ENCODE measurements around the gene HS6ST3.

HS6ST3 gene

DNA sequence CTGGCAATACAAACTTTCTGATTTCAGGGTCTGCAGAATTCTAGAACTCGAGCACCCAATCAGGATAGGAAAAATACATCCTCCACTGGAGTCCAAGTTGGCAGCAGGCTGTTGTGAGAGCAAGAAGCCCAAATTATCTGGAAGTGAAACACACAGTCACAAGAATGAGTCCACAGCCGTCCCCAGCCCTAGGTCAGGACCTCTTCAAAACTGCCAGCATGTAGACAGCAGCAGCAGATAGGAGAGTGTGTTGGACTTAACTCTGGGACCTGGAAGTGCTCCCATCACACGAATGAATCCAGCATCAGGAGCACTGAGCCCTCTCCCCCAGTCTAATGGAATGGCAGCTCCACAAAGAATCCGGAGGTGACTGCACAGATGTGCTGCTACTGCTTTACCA, 483.7 kb downstream of the HS6ST3 start:
- no peak for DNase-seq

DNA sequence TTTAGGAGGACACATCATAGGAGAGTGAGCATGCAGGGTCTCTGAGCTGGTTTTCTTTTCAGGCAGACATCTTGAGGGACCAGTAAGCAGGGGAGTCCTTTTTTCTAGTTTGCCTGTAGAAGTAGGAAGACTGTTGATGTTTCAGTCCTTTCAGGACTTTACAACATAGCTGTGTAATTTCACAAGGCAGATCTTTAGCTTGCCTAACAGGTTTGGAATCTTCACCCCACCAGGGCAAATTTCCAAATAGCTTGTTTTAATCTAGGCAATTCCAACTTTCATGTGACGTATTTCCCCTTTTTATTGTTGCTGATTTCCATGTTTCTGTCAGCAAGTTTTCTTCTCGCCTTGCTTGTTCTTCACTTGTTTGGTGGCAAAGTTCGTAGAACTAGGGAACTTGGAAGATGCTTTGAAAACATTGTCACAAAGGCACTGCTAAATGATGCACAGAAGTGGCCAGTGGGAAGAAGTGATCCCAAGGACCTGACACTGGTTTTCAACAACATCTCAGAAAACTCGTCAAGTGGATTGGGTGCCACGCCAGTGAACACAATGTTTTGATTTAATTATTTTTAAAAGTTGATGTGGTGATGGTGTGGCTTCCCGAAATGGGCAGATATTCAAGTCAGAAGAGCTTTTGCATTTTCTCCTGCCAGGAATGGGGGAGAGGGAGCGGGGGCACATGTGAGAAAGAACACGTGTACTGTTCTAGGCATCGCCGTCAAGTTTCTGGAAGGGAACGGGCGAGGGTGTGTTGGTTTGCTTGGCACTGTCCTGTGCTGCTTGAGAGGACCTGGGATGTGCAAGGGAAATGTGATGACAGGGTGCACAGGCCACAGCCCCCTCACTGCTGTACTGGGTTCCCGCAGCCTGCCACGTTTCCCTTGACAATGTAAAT, 485.8 kb downstream of the HS6ST3 start:
- no peak for DNase-seq

GRCh38 chr13:96581741-96582140, 491.8 kb downstream of the HS6ST3 start:
- no peak for DNase-seq

DNA sequence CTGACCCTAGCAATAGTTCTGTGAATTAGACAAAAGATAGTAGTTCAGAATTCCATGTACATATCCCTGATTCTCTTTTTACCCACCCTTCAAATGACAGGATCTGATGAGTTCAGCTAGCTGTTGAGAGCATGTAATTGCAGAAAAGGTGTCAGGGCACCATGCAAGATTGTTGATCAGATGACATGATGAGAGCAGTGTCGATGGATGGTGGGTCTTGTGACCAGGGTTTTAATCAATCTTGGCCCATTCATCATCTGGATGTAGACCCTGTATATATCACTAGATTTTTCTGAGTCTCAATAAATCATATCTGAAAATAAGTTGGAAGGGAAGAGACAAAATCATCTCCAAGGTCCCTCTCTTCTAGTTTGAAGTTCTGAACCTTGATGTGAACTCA, 525.3 kb downstream of the HS6ST3 start:
- no peak for DNase-seq

- no peak for DNase-seq
These were observed 527.6 kb downstream of the HS6ST3 start for GRCh38 chr13:96617528-96617927.

DNA sequence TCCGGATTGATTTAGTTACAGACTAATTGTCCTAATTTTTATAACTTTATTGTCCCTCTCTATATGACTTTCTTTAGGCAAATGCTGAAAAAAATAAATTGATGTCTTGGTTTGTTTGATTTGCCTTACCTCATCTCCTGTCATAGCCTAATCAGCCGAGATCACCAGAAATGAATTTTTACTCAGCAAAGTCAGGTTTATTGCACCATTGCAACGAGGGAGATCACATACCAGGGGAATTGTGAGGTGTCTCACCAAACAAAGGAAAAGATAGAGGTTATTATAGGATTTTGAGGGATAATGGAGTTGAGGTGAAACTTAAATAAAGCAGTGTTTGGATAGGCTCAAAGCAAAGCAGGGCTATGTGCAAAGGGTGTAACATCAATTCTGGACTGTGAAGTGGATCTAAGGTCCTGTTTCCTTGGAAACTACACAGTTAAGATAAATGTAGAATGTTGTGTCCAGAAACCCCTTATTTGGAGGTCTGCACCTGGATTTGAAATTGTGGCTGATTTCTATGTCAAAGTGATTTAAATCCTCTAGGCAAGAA, 531.8 kb downstream of the HS6ST3 start:
- DNase-seq: no peak

GRCh38 chr13:96629331-96629730, 539.4 kb downstream of the HS6ST3 start:
- DNase-seq: no peak

DNA sequence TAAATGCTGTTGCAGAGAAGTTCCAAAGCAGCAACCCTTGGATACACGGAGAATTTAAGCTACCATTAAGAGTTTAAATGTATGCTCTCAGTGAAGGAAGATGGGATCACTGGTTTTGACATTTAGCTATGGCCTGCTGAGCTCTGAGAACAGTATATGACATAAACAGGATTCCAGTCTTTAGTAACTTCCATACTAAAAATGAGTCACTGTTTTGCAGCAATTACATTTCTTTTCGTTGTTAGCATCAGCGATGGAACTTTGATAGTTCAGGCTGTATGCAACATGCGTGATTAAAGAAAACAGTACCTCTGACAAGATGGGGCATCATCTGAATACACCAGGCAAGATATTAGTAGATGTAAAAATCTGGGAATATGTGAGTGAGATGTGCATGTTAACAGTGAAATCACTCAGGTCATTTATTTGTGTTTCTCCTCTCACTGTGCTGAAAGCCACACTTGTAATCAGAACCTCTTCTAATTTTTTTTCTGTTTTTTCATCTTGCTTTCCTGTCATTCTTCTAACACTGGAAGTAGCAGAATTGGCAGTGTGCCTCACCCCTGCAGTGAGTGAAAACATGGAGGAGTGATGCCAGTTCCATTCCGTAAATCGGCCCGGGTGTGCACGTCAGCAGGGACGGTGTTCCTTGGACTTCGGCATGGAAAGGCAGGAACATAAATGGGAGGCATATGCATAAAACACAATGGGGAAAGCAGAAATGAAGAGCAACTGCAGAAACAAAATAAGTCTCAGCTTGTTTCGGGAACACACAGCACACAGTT, 542.8 kb downstream of the HS6ST3 start:
- DNase-seq: no peak

- DNase-seq: no peak
These were observed 546.2 kb downstream of the HS6ST3 start for GRCh38 chr13:96636001-96636709.

GRCh38 chr13:96637039-96637438, 547.1 kb downstream of the HS6ST3 start:
- DNase-seq: no peak

- no peak for DNase-seq
These were observed 556.2 kb downstream of the HS6ST3 start for GRCh38 chr13:96646101-96646500.

GRCh38 chr13:96646515-96647211, 556.8 kb downstream of the HS6ST3 start:
- DNase-seq: no peak

GRCh38 chr13:96650301-96650886, 560.5 kb downstream of the HS6ST3 start:
- DNase-seq: no peak

DNA sequence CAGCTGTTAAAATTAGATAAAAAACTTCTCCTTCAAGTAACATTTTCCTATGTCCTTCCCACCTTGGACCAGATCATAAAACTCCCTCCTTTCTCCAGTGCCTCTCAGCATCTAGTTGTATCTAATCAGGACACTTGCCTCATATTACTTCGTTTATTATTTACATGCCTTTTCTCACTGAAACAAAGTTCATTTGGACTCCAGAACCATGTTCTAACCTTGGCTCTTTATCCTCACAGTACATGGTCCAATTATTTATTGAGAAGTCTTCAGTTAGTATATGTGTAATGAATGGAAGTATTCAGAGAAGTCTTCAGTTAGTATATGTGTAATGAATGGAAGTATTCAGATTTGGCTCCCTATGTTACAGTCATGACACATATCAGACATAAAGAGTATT, 561.7 kb downstream of the HS6ST3 start:
- DNase-seq: no peak

DNA sequence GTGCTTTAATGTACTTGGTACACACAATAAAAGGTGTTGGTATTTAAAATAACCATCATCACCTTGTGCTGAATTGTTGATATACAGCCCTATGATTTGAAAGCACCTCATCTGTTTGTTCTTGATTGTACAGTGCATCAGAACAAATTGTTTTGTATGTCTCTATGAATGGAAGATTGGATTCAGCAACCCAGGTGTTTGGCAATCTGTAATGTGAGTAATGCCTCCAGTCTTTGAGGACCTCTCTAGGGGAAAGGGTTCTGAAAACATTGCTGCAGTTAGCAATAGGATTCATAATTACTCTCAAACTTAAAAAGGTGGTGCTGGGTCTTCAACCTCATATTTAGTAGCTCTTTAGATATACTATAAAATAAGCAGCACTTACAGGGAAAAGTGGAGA, 562.6 kb downstream of the HS6ST3 start:
- DNase-seq: no peak

GRCh38 chr13:96661612-96662011, 571.7 kb downstream of the HS6ST3 start:
- DNase-seq: no peak

GRCh38 chr13:96662036-96662435, 572.1 kb downstream of the HS6ST3 start:
- no peak for DNase-seq

- DNase-seq: no peak
These were observed 577.5 kb downstream of the HS6ST3 start for GRCh38 chr13:96667294-96668018.

- DNase-seq: no peak
These were observed 581.2 kb downstream of the HS6ST3 start for GRCh38 chr13:96671073-96671472.

DNA sequence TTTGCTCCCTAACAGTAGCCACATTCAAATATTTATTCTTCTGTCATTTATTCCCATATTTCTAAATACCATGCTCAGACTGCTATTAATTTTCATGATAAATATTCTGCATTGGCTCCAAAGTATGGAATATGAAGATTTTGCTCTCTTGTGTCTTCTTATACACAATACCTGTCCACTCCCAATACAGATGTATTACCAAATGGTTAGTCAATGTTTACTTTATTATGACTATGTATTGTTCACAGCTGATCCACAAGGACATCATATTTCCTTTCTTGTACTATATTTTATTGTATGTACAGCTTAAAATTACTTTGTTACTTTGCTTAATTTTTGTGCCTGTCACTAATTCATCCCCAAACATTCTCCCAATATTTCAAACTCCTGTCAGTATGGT, 582.1 kb downstream of the HS6ST3 start:
- no peak for DNase-seq

- no peak for DNase-seq
These were observed 583.9 kb downstream of the HS6ST3 start for GRCh38 chr13:96673825-96674224.
